Smooth muscle cell (in vitro differentiated cells): ENCODE results near the gene AMBN. TPM values are rescaled to one million over a fixed set of nuclear protein-coding genes. Genes with fewer than 3 reads are reported as not detected.
A peak's percentile ranks its signal among the peaks of the same experiment; 100 is the strongest.

ENCODE experiments used
- DNase-seq: peaks from one replicate; lab custom pipeline; 2025; ENCODE audit not compliant: unreplicated experiment; lab: John Stamatoyannopoulos, UW
- H2AFZ ChIP-seq: fragments of 200-600 bp; sonication (generic); 2 replicates; pipeline ENCODE4 v1.6.0; 2016; ENCODE audit warnings: antibody characterized with exemption, low read depth, mild to moderate bottlenecking
- H3F3A ChIP-seq: fragments of 200-600 bp; sonication (generic); 2 replicates; pipeline ENCODE4 v1.6.0; 2017; ENCODE audit warnings: antibody characterized with exemption, low read depth
- H3K27ac ChIP-seq: fragments of 200-600 bp; sonication (generic); 2 replicates; pipeline ENCODE4 v1.5.1; 2016; ENCODE audit warnings: low read depth, mild to moderate bottlenecking
- H3K27me3 ChIP-seq: fragments of 200-600 bp; sonication (generic); 2 replicates; pipeline ENCODE4 v1.6.1; 2016; ENCODE audit warnings: low read depth, mild to moderate bottlenecking
- H3K36me3 ChIP-seq: fragments of 200-600 bp; sonication (generic); 2 replicates; pipeline ENCODE4 v1.5.1; 2016; ENCODE audit warnings: low read depth
- H3K4me1 ChIP-seq: fragments of 200-600 bp; sonication (generic); 2 replicates; pipeline ENCODE4 v1.5.1; 2016; ENCODE audit warnings: low read depth
- H3K4me2 ChIP-seq: fragments of 200-600 bp; sonication (generic); 2 replicates; pipeline ENCODE4 v1.6.0; 2016; ENCODE audit warnings: mild to moderate bottlenecking
- H3K4me3 ChIP-seq: fragments of 200-600 bp; sonication (generic); 2 replicates; pipeline ENCODE4 v1.5.1; 2016; ENCODE audit warnings: mild to moderate bottlenecking
- H3K79me2 ChIP-seq: fragments of 200-600 bp; sonication (generic); 2 replicates; pipeline ENCODE4 v1.6.0; 2016; ENCODE audit warnings: low read depth, mild to moderate bottlenecking
- H3K9ac ChIP-seq: fragments of 200-600 bp; sonication (generic); 2 replicates; pipeline ENCODE4 v1.6.0; 2016; ENCODE audit warnings: low read depth
- H3K9me3 ChIP-seq: fragments of 200-600 bp; sonication (generic); replicated peaks from 2 replicates; pipeline ENCODE4 v1.5.1; 2016; ENCODE audit warnings: low read depth
- H4K20me1 ChIP-seq: fragments of 200-600 bp; sonication (generic); 2 replicates; pipeline ENCODE4 v1.6.0; 2016; ENCODE audit warnings: low read depth
- CTCF ChIP-seq: fragments of 200-600 bp; sonication (generic); IDR thresholded peaks from 2 replicates; pipeline ENCODE4 v1.5.1; 2017; ENCODE audit warnings: borderline replicate concordance, mild to moderate bottlenecking, antibody characterized with exemption; ENCODE audit not compliant: insufficient read depth, poor library complexity, severe bottlenecking
- WGBS: methylation state at CpG from one replicate; pipeline ENCODE4 v1.1.7; 2016; ENCODE audit warnings: low lambda C conversion rate; 5-methylcytosine and 5-hydroxymethylcytosine counted together
- polyA plus RNA-seq: library from polyadenylated mRNA; unstranded; fragments of >200 nt; fragmentation: Nextera tagmentation; extraction: Ambion mirVana; gene quantifications from 2 replicates; pipeline ENCODE4 v1.2.1, GENCODE V29; 2016
- total RNA-seq: library from RNA; depleted of rRNA; stranded (reverse); fragments of >200 nt; gene quantifications from 2 replicates; pipeline ENCODE4 v1.2.3, GENCODE V29; 2014

Gene AMBN
- total and polyA plus RNA-seq, 2 experiments from 2014 or later, result not detected

GRCh38 chr4:70629469-70630090 lies 37.5 kb downstream of the AMBN start:
- no peaks in the 10 kb centered on the region for H3K79me2 ChIP-seq
- H3K36me3 ChIP-seq, result no peaks in the 10 kb centered on the region
- H2AFZ ChIP-seq, result peak overlapping the region; percentile 33
- H3K4me3 ChIP-seq, result no peak overlapping the region
- DNase-seq, result no peak
- no peak for TF ChIP-seq CTCF
- H3K4me2 ChIP-seq, result no peak overlapping the region
- H3K9me3 ChIP-seq, result no peaks in the 10 kb centered on the region
- H3F3A ChIP-seq, result no peaks in the 10 kb centered on the region
- no peaks in the 10 kb centered on the region for H4K20me1 ChIP-seq
- H3K27me3 ChIP-seq, result no peaks in the 10 kb centered on the region
- no peaks in the 10 kb centered on the region for H3K4me1 ChIP-seq
- H3K27ac ChIP-seq, result no peak overlapping the region
- 83% methylated on average over 1 of the region's 1 CpG for WGBS
- no peak overlapping the region for H3K9ac ChIP-seq

GRCh38 chr4:70630162-70630561 lies 38.1 kb downstream of the AMBN start:
- no peak overlapping the region for H3K9ac ChIP-seq
- H3K4me3 ChIP-seq, result no peak overlapping the region
- H3K4me1 ChIP-seq, result no peaks in the 10 kb centered on the region
- H3K36me3 ChIP-seq, result no peaks in the 10 kb centered on the region
- H3K9me3 ChIP-seq, result no peaks in the 10 kb centered on the region
- H3K79me2 ChIP-seq, result no peaks in the 10 kb centered on the region
- TF ChIP-seq CTCF, result no peak
- no peaks in the 10 kb centered on the region for H3F3A ChIP-seq
- no peak overlapping the region for H3K4me2 ChIP-seq
- H3K27ac ChIP-seq, result no peak overlapping the region
- DNase-seq, result no peak
- H4K20me1 ChIP-seq, result no peaks in the 10 kb centered on the region
- no peak overlapping the region for H2AFZ ChIP-seq
- H3K27me3 ChIP-seq, result no peaks in the 10 kb centered on the region
- 91% methylated on average over 3 of the region's 3 CpGs for WGBS

GRCh38 chr4:70632028-70632427 lies 40.0 kb downstream of the AMBN start:
- H4K20me1 ChIP-seq, result no peaks in the 10 kb centered on the region
- no peaks in the 10 kb centered on the region for H3K9me3 ChIP-seq
- TF ChIP-seq CTCF, result no peak
- no peaks in the 10 kb centered on the region for H3K4me1 ChIP-seq
- WGBS, result 91% methylated on average over 1 of the region's 1 CpG
- no peaks in the 10 kb centered on the region for H3K79me2 ChIP-seq
- H3K4me2 ChIP-seq, result no peak overlapping the region
- H3K36me3 ChIP-seq, result no peaks in the 10 kb centered on the region
- H3K4me3 ChIP-seq, result no peak overlapping the region
- no peak overlapping the region for H3K27ac ChIP-seq
- no peaks in the 10 kb centered on the region for H3F3A ChIP-seq
- no peak overlapping the region for H2AFZ ChIP-seq
- no peak overlapping the region for H3K9ac ChIP-seq
- H3K27me3 ChIP-seq, result no peaks in the 10 kb centered on the region
- DNase-seq, result no peak

GRCh38 chr4:70634482-70634881 lies 42.4 kb downstream of the AMBN start:
- TF ChIP-seq CTCF, result no peak
- WGBS, result 88% methylated on average over 5 of the region's 5 CpGs

More at GRCh38 chr4:70634482-70634881, 42.4 kb downstream of the AMBN start:
- Histone ChIP-seq H3K9me3 (no peaks in the 10 kb centered on the region), H3F3A (no peaks in the 10 kb centered on the region), H3K27me3 (no peaks in the 10 kb centered on the region), H3K79me2 (no peaks in the 10 kb centered on the region), H3K9ac (no peak overlapping the region), H3K4me2 (no peak overlapping the region), H3K27ac (no peak overlapping the region), H2AFZ (no peak overlapping the region), H3K4me3 (no peak overlapping the region), H4K20me1 (no peaks in the 10 kb centered on the region), H3K4me1 (no peaks in the 10 kb centered on the region), H3K36me3 (no peaks in the 10 kb centered on the region)
- DNase-seq, result no peak
